Neural progenitor cell (in vitro differentiated cells): ENCODE results near the gene ZNF598. TPM values are rescaled to one million over a fixed set of nuclear protein-coding genes. Genes with fewer than 3 reads are reported as not detected.

Source experiments
- DNase-seq: peaks from one replicate; pipeline ENCODE4 v3.0.0-alpha.2; 2016; ENCODE audit warnings: low spot score
- H2AFZ ChIP-seq: fragments of 200-600 bp; sonication (generic); replicated peaks from 2 replicates; pipeline ENCODE4 v1.6.1; 2016; ENCODE audit warnings: antibody characterized with exemption
- H3F3A ChIP-seq: fragments of 200-600 bp; sonication (generic); 2 replicates; pipeline ENCODE4 v1.6.1; 2016; ENCODE audit warnings: antibody characterized with exemption, low read depth
- H3K27ac ChIP-seq: fragments of 200-600 bp; sonication (generic); 2 replicates; pipeline ENCODE4 v1.5.1; 2016; ENCODE audit warnings: mild to moderate bottlenecking
- H3K27me3 ChIP-seq: fragments of 200-600 bp; sonication (generic); 2 replicates; pipeline ENCODE4 v1.6.1; 2016; ENCODE audit warnings: mild to moderate bottlenecking, moderate library complexity
- H3K36me3 ChIP-seq: fragments of 200-600 bp; sonication (generic); 2 replicates; pipeline ENCODE4 v1.5.1; 2016
- H3K4me1 ChIP-seq: fragments of 200-600 bp; sonication (generic); 2 replicates; pipeline ENCODE4 v1.6.1; 2016; ENCODE audit warnings: mixed run types
- H3K4me2 ChIP-seq: fragments of 200-600 bp; sonication (generic); 2 replicates; pipeline ENCODE4 v1.6.1; 2016
- H3K4me3 ChIP-seq: fragments of 200-600 bp; sonication (generic); 2 replicates; pipeline ENCODE4 v1.5.1; 2016
- H3K79me2 ChIP-seq: fragments of 200-600 bp; sonication (generic); 2 replicates; pipeline ENCODE4 v1.6.1; 2016; ENCODE audit warnings: low read depth
- H3K9ac ChIP-seq: fragments of 200-600 bp; sonication (generic); 2 replicates; pipeline ENCODE4 v1.6.1; 2016
- H3K9me3 ChIP-seq: fragments of 200-600 bp; sonication (generic); 2 replicates; pipeline ENCODE4 v1.5.1; 2016; ENCODE audit warnings: low read depth
- H4K20me1 ChIP-seq: fragments of 200-600 bp; sonication (generic); 2 replicates; pipeline ENCODE4 v1.6.1; 2016; ENCODE audit warnings: low read depth
- H3K27ac Mint-ChIP-seq: 3 replicates; pipeline ENCODE4 v1.8.0; 2021; ENCODE audit warnings: mixed read lengths
- H3K27me3 Mint-ChIP-seq: 2 replicates; pipeline ENCODE4 v1.8.0; 2022; ENCODE audit warnings: low read depth, mild to moderate bottlenecking, inconsistent platforms, moderate library complexity, mixed read lengths; ENCODE audit not compliant: insufficient read depth
- H3K36me3 Mint-ChIP-seq: 3 replicates; pipeline ENCODE4 v1.8.0; 2021; ENCODE audit warnings: mixed read lengths
- H3K4me1 Mint-ChIP-seq: 3 replicates; pipeline ENCODE4 v1.8.0; 2021; ENCODE audit warnings: mixed read lengths
- H3K4me3 Mint-ChIP-seq: 3 replicates; pipeline ENCODE4 v1.8.0; 2021; ENCODE audit warnings: mild to moderate bottlenecking, moderate library complexity, mixed read lengths
- H3K9me3 Mint-ChIP-seq: 3 replicates; pipeline ENCODE4 v1.8.0; 2020; ENCODE audit warnings: mixed read lengths
- EZH2 ChIP-seq: fragments of 200-600 bp; sonication (generic); IDR thresholded peaks from 2 replicates; pipeline ENCODE4 v1.6.1; 2017; ENCODE audit warnings: antibody characterized with exemption, mild to moderate bottlenecking, moderate library complexity
- EZH2phosphoT487 ChIP-seq: fragments of 200-600 bp; sonication (generic); IDR thresholded peaks from 2 replicates; pipeline ENCODE4 v1.6.1; 2017; ENCODE audit warnings: antibody characterized with exemption
- total RNA-seq: library from RNA; depleted of rRNA; stranded (reverse); fragments of >200 nt; gene quantifications from 2 replicates; pipeline ENCODE4 v1.2.3, GENCODE V29; 2015; ENCODE audit warnings: low replicate concordance
- TF ChIP-seq, protein P1 (sequence below): fragments of 200-600 bp; sonication (generic); IDR thresholded peaks from 2 replicates; pipeline ENCODE4 v1.5.1; 2017; ENCODE audit warnings: antibody characterized with exemption, mild to moderate bottlenecking

Gene ZNF598
- total RNA-seq, 1 donor from 2014 or later = 12.7 TPM

DNA sequence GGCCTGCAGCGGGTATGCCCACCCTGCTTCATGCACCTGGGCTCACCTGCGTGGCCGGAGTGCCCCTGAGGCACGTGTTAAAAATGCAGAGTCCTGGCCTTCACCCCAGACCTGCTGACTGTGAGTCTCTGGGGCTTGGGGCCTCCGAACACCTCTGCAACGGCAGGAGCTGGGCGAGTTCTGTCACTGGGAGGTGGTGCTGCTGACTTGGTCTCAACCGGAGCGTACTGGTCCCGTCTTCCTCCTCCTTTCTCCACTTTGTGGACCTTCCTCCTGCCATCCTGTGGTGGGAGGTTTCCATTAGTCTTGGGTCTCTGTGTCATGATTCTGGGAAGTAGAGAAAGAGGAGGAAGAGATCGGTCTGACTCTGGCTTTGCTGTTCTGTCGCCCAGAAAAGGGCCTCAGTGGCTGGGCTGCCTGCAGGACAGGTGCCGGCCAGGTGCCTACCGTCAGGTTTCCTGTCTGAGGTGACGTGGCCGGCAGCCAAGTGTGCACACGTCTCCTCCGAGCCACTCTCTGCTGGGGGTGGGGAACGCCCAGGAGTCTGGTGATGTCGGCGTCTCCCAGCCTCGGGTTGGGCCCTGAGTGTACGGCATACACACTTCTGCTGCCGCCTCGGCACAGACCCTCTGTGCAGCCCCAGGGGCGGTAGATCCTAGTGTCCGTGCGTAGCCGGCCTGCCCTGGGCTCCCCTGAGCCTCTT is 45.1 kb upstream of the ZNF598 start:
- Mint-ChIP-seq H3K4me1 (peaks cover 11% of the 10 kb centered on the region), H3K4me3 (no peak overlapping the region), H3K27ac (no peak overlapping the region), H3K27me3 (no peaks in the 10 kb centered on the region), H3K9me3 (no peaks in the 10 kb centered on the region), H3K36me3 (peaks cover 4% of the 10 kb centered on the region)
- H3K4me2 ChIP-seq = no peak overlapping the region
- no peaks in the 10 kb centered on the region for H3K27me3 ChIP-seq
- no peak overlapping the region for H3K9ac ChIP-seq
- peaks cover 11% of the 10 kb centered on the region for H3F3A ChIP-seq
- H3K9me3 ChIP-seq = no peaks in the 10 kb centered on the region
- H3K79me2 ChIP-seq = no peaks in the 10 kb centered on the region
- H3K27ac ChIP-seq = no peak overlapping the region
- H4K20me1 ChIP-seq = no peaks in the 10 kb centered on the region
- no peaks in the 10 kb centered on the region for H3K36me3 ChIP-seq
- no peak for DNase-seq
- H3K4me1 ChIP-seq = peaks cover 7% of the 10 kb centered on the region
- H2AFZ ChIP-seq = no peak overlapping the region
- TF ChIP-seq EZH2 (no peak), EZH2phosphoT487 (no peak)
- TF ChIP-seq, protein P1, sequence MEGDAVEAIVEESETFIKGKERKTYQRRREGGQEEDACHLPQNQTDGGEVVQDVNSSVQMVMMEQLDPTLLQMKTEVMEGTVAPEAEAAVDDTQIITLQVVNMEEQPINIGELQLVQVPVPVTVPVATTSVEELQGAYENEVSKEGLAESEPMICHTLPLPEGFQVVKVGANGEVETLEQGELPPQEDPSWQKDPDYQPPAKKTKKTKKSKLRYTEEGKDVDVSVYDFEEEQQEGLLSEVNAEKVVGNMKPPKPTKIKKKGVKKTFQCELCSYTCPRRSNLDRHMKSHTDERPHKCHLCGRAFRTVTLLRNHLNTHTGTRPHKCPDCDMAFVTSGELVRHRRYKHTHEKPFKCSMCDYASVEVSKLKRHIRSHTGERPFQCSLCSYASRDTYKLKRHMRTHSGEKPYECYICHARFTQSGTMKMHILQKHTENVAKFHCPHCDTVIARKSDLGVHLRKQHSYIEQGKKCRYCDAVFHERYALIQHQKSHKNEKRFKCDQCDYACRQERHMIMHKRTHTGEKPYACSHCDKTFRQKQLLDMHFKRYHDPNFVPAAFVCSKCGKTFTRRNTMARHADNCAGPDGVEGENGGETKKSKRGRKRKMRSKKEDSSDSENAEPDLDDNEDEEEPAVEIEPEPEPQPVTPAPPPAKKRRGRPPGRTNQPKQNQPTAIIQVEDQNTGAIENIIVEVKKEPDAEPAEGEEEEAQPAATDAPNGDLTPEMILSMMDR = no peak
- H3K4me3 ChIP-seq = no peak overlapping the region

DNA sequence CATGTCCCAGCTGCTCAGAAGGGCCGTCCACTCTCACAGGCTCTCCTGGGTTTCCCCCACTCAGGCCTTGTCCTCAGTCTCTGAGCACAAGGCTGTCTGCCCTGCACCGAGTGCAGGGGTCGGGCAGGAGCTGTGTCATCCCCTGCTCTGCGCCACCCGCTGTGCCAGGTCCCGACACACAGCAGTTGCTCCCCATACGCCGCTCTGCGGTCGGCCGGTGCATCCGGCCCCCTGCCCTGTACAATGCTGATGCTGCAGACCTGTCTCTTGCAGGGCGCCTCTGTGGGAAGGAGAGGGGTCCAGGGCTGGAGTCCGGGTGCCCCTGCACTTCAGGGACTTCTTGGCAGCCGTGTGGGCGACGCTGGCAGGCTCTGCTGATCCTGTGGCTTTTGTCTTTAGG is 44.3 kb upstream of the ZNF598 start:
- TF ChIP-seq, protein P1 = no peak
- TF ChIP-seq EZH2 (no peak), EZH2phosphoT487 (no peak)
- H3K4me1 Mint-ChIP-seq = peaks cover 14% of the 10 kb centered on the region
- H2AFZ ChIP-seq = no peak overlapping the region
- DNase-seq = no peak
- no peaks in the 10 kb centered on the region for H3K9me3 Mint-ChIP-seq
- H3K27me3 Mint-ChIP-seq = no peaks in the 10 kb centered on the region
- no peak overlapping the region for H3K27ac ChIP-seq
- no peak overlapping the region for H3K27ac Mint-ChIP-seq
- H3K4me1 ChIP-seq = peaks cover 9% of the 10 kb centered on the region
- H3K9ac ChIP-seq = no peak overlapping the region
- no peaks in the 10 kb centered on the region for H3K27me3 ChIP-seq
- no peaks in the 10 kb centered on the region for H3K9me3 ChIP-seq
- H3F3A ChIP-seq = peaks cover 11% of the 10 kb centered on the region
- H3K36me3 Mint-ChIP-seq = peaks cover 4% of the 10 kb centered on the region
- peaks cover 4% of the 10 kb centered on the region for H3K79me2 ChIP-seq
- no peaks in the 10 kb centered on the region for H3K36me3 ChIP-seq
- no peak overlapping the region for H3K4me3 Mint-ChIP-seq
- no peak overlapping the region for H3K4me2 ChIP-seq
- no peak overlapping the region for H3K4me3 ChIP-seq
- H4K20me1 ChIP-seq = no peaks in the 10 kb centered on the region

DNA sequence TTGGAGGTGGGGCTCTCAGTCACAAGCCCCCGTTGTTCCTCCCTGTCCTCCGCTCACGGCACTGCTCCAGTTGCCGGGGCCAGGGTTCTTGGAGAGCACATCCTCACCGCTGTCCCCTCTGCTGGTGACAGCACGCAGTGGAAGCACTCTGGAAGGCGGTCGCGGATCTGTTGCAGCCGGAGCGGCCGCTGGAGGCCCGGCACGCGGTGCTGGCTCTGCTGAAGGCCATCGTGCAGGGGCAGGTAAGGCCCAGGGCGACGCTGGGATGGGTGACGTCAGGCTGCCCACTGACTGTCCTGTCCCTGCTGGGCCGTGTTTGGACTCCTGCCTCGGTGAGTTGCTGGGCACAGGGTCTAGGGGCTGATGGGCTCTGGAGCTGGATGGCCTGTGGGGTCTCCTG is 43.6 kb upstream of the ZNF598 start:
- Histone ChIP-seq H2AFZ (no peak overlapping the region), H3K4me1 (peaks cover 7% of the 10 kb centered on the region), H3K27ac (no peak overlapping the region), H3K4me2 (no peak overlapping the region), H3K27me3 (no peaks in the 10 kb centered on the region), H3K4me3 (no peak overlapping the region), H3K79me2 (peaks cover 10% of the 10 kb centered on the region), H3K36me3 (no peaks in the 10 kb centered on the region), H3K9ac (no peak overlapping the region), H4K20me1 (no peaks in the 10 kb centered on the region), H3K9me3 (no peaks in the 10 kb centered on the region), H3F3A (peaks cover 5% of the 10 kb centered on the region)
- no peaks in the 10 kb centered on the region for H3K9me3 Mint-ChIP-seq
- peaks cover 13% of the 10 kb centered on the region for H3K4me1 Mint-ChIP-seq
- peaks cover 4% of the 10 kb centered on the region for H3K36me3 Mint-ChIP-seq
- TF ChIP-seq EZH2phosphoT487 (no peak), EZH2 (no peak)
- TF ChIP-seq, protein P1 = no peak
- no peak overlapping the region for H3K4me3 Mint-ChIP-seq
- H3K27ac Mint-ChIP-seq = no peak overlapping the region
- no peaks in the 10 kb centered on the region for H3K27me3 Mint-ChIP-seq
- no peak for DNase-seq
